ENCODE data around the gene SMYD3. TPM values are rescaled to one million over a fixed set of nuclear protein-coding genes. Genes with fewer than 3 reads are reported as not detected.

The SMYD3 gene
- total RNA-seq, 3 donors from 2014 or later (not counting 1 experiment from before 2014, with no cell fraction given): 43.6 to 48.0 (median 46.1) TPM

GRCh38 chr1:246111570-246111969 lies 395.5 kb downstream of the SMYD3 start:
- Mint-ChIP-seq H3K27me3 (ENCODE audit: low read depth in 2 of 2) (no peaks in the 10 kb centered on the region), H3K27ac (no peak overlapping the region), H3K36me3 (no peaks in the 10 kb centered on the region), H3K4me3 (no peak overlapping the region), H3K4me1 (peaks cover 0 to 12% of the 10 kb centered on the region in 2 donors), H3K9me3 (no peaks in the 10 kb centered on the region)
- no peaks in the 10 kb centered on the region for H3K9me3 ChIP-seq (ENCODE audit: control insufficient read depth, insufficient read depth, low read length)
- no peaks in the 10 kb centered on the region for H3K36me3 ChIP-seq (ENCODE audit: control insufficient read depth, insufficient read depth, low read length)
- WGBS (ENCODE audit: insufficient coverage): 56% methylated on average over 3 of the region's 3 CpGs
- TF ChIP-seq, protein P1, sequence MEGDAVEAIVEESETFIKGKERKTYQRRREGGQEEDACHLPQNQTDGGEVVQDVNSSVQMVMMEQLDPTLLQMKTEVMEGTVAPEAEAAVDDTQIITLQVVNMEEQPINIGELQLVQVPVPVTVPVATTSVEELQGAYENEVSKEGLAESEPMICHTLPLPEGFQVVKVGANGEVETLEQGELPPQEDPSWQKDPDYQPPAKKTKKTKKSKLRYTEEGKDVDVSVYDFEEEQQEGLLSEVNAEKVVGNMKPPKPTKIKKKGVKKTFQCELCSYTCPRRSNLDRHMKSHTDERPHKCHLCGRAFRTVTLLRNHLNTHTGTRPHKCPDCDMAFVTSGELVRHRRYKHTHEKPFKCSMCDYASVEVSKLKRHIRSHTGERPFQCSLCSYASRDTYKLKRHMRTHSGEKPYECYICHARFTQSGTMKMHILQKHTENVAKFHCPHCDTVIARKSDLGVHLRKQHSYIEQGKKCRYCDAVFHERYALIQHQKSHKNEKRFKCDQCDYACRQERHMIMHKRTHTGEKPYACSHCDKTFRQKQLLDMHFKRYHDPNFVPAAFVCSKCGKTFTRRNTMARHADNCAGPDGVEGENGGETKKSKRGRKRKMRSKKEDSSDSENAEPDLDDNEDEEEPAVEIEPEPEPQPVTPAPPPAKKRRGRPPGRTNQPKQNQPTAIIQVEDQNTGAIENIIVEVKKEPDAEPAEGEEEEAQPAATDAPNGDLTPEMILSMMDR (IDR thresholded peaks at IDR 0.05): no peak
- no peak for DNase-seq
- no peak overlapping the region for H3K4me3 ChIP-seq (ENCODE audit: low read length)
- H3K27me3 ChIP-seq (ENCODE audit: control insufficient read depth, insufficient read depth, low read length): no peaks in the 10 kb centered on the region
- intact Hi-C loops (cut with micrococcal nuclease): no loop called here
- no peak overlapping the region for H3K27ac ChIP-seq (ENCODE audit: low read length)
- no peak for ATAC-seq
- H3K4me1 ChIP-seq (ENCODE audit: control insufficient read depth, insufficient read depth, low read length): no peaks in the 10 kb centered on the region

DNA sequence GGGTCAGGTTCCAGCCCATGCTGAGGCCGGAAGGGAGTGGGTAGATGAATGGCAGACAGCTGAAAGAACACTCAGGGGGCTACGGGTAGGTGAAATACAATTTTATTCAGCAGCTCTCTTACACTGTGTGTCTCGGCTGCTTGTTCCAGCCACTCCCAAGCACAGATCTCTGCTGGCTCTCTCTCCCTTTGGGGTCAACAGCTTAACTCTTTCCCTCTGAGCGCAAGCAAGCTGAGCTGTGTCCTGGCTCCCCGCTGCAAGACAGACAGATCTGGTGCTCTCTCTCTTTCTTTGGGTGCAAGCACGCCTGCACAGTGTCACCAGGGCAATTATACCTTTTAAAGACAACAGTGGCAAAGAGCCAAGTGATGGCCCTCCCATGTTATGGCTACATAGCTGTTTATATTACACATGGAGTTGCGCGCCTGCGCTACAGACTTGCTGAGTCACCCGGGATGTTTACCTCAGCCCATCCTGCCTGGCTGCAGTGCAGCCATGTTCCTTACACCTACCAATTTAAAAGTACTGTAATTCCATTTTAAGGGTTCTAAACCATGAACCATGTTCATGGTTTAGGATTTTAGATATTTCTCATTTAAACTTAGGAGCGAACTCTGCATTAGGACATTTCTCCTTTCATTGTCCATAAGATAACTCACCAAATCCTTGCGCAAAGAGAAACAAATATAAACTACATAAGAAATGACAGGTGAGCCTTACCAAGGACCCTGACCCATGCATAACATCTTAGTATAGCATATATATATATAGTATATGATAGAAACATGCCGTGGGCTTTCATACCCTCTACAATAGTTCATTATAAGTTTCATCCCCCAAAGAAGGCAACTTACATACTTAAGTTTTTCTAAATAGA lies 396.5 kb downstream of the SMYD3 start:
- no peaks in the 10 kb centered on the region for H3K9me3 Mint-ChIP-seq
- H3K36me3 ChIP-seq (ENCODE audit: control insufficient read depth, insufficient read depth, low read length): no peaks in the 10 kb centered on the region
- no peak for DNase-seq
- no peaks in the 10 kb centered on the region for H3K4me1 ChIP-seq (ENCODE audit: control insufficient read depth, insufficient read depth, low read length)
- no peaks in the 10 kb centered on the region for H3K27me3 Mint-ChIP-seq (ENCODE audit: low read depth in 2 of 2)
- H3K27ac ChIP-seq (ENCODE audit: low read length): no peak overlapping the region
- WGBS (ENCODE audit: insufficient coverage): 89% methylated on average over 11 of the region's 13 CpGs
- no peaks in the 10 kb centered on the region for H3K36me3 Mint-ChIP-seq
- H3K9me3 ChIP-seq (ENCODE audit: control insufficient read depth, insufficient read depth, low read length): no peaks in the 10 kb centered on the region
- no peak for ATAC-seq
- H3K4me3 Mint-ChIP-seq: no peak overlapping the region
- TF ChIP-seq, protein P1 (IDR thresholded peaks at IDR 0.05): no peak
- no peak overlapping the region for H3K27ac Mint-ChIP-seq
- H3K4me3 ChIP-seq (ENCODE audit: low read length): no peak overlapping the region
- H3K27me3 ChIP-seq (ENCODE audit: control insufficient read depth, insufficient read depth, low read length): no peaks in the 10 kb centered on the region
- intact Hi-C loops (cut with micrococcal nuclease): no loop called here
- peaks cover 0 to 8% of the 10 kb centered on the region in 2 donors for H3K4me1 Mint-ChIP-seq

DNA sequence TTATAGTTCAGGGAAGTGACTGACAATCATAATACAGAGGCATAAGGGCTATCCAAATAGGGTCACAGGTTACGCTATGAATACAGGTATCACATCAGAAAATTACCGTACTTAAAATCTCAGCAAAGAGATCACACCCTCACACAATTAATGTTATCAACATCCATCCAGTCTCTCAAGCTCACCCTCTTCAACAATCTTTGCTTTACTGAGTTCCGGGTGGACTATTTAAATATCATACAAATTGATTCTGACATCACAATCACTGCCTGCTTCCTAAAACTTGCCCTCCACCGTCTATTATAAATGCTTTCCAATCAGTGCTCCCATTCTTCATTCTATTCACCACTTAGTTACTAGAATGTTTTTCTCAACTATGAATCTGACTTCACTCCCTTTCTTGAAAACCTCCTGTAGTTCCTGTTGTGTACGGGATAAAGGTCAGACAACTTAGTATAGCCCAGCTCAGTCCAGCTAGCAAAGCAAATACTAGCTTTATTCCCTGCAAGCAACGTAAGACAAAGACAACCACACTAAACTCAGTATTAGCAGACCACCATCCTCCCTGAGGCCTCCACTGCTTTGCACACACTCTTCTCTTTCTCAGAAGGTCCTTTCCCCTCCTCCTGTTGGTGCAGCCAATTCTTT lies 398.7 kb downstream of the SMYD3 start:
- H3K36me3 ChIP-seq (ENCODE audit: control insufficient read depth, insufficient read depth, low read length): no peaks in the 10 kb centered on the region
- ATAC-seq (no peak), DNase-seq (no peak)
- no peak overlapping the region for H3K4me3 ChIP-seq (ENCODE audit: low read length)
- H3K4me1 Mint-ChIP-seq: peaks cover 0 to 2% of the 10 kb centered on the region in 2 donors
- no peaks in the 10 kb centered on the region for H3K36me3 Mint-ChIP-seq
- H3K9me3 ChIP-seq (ENCODE audit: control insufficient read depth, insufficient read depth, low read length): no peaks in the 10 kb centered on the region
- H3K9me3 Mint-ChIP-seq: no peaks in the 10 kb centered on the region
- WGBS (ENCODE audit: insufficient coverage): 97% methylated on average over 6 of the region's 6 CpGs
- no peaks in the 10 kb centered on the region for H3K4me1 ChIP-seq (ENCODE audit: control insufficient read depth, insufficient read depth, low read length)
- no peak overlapping the region for H3K27ac Mint-ChIP-seq
- TF ChIP-seq, protein P1 (IDR thresholded peaks at IDR 0.05): no peak
- intact Hi-C loops (cut with micrococcal nuclease): no loop called here
- H3K4me3 Mint-ChIP-seq: no peak overlapping the region
- no peaks in the 10 kb centered on the region for H3K27me3 Mint-ChIP-seq (ENCODE audit: low read depth in 2 of 2)
- no peak overlapping the region for H3K27ac ChIP-seq (ENCODE audit: low read length)
- H3K27me3 ChIP-seq (ENCODE audit: control insufficient read depth, insufficient read depth, low read length): no peaks in the 10 kb centered on the region

Data from natural killer cell (primary cell).